H1 (cell line): ENCODE data around the gene BAIAP2L2. TPM values are rescaled to one million over a fixed set of nuclear protein-coding genes. Genes with fewer than 3 reads are reported as not detected.
A peak's percentile ranks its signal among the peaks of the same experiment; 100 is the strongest.

Source experiments
- CTCF ChIA-PET: fragments of 300-600 bp; sonication (Branson Sonifier 250); formaldehyde crosslinking; loops from one replicate; lab custom pipeline; 2021; ENCODE audit not compliant: partially characterized antibody; lab: Charles Lee
- POLR2A ChIA-PET: fragments of 300-600 bp; sonication (Branson Sonifier 250); formaldehyde crosslinking; loops from one replicate; lab custom pipeline; 2021; ENCODE audit warnings: inconsistent platforms; ENCODE audit not compliant: partially characterized antibody; lab: Charles Lee
- DNase-seq, 2 experiments: peaks; one replicate each; pipeline versions ENCODE4 v3.0.0 to v3.0.0-alpha.2; 2010 to 2022; ENCODE audit warnings: low spot score in 2 of 2, low read depth in 1 of 2, mixed read lengths in 1 of 2
- FAIRE-seq: peaks from 2 replicates; lab custom pipeline; 2011; peaks lifted over from hg19 to GRCh38; lab: Jason Lieb, UNC
- H2AFZ ChIP-seq: 2 replicates; pipeline ENCODE4 v1.8.1; 2012; ENCODE audit warnings: low read length, inconsistent platforms
- H2AK5ac ChIP-seq: 2 replicates; pipeline ENCODE4 v1.6.1; 2013; ENCODE audit warnings: low read depth, low read length
- H2BK120ac ChIP-seq: replicated peaks from 2 replicates; pipeline ENCODE3; 2013; ENCODE audit warnings: low read depth, low read length, inconsistent platforms
- H2BK12ac ChIP-seq: 2 replicates; pipeline ENCODE4 v1.6.1; 2013; ENCODE audit warnings: low read depth, low read length
- H2BK15ac ChIP-seq: 2 replicates; pipeline ENCODE4 v1.6.1; 2013; ENCODE audit warnings: low read length
- H2BK20ac ChIP-seq: 2 replicates; pipeline ENCODE4 v1.6.1; 2013; ENCODE audit warnings: low read length
- H2BK5ac ChIP-seq: 2 replicates; pipeline ENCODE4 v1.6.1; 2013; ENCODE audit warnings: low read depth, low read length
- H3K14ac ChIP-seq: 2 replicates; pipeline ENCODE4 v1.6.1; 2013; ENCODE audit warnings: inconsistent platforms; ENCODE audit not compliant: insufficient read length
- H3K18ac ChIP-seq: 2 replicates; pipeline ENCODE4 v1.6.1; 2013; ENCODE audit warnings: low read length; ENCODE audit errors: extremely low read depth
- H3K23ac ChIP-seq: 2 replicates; pipeline ENCODE4 v1.6.1; 2013; ENCODE audit warnings: inconsistent platforms; ENCODE audit not compliant: insufficient read length
- H3K23me2 ChIP-seq: 2 replicates; pipeline ENCODE4 v1.6.1; 2013; ENCODE audit warnings: low read depth, low read length
- H3K27ac ChIP-seq: 2 replicates; pipeline ENCODE4 v1.6.1; 2011; ENCODE audit warnings: low read depth, low read length, inconsistent platforms
- H3K27me3 ChIP-seq, 4 experiments: replicated peaks in 1 of 4; 1 replicate in 1 of 4; 2 replicates in 3 of 4; pipeline versions ENCODE4 v1.6.1 to v1.8.1; 2011 to 2013; ENCODE audit warnings: low read length in 3 of 4, mild to moderate bottlenecking in 3 of 4, inconsistent platforms in 2 of 4, mixed read lengths in 2 of 4, moderate library complexity in 1 of 4; ENCODE audit not compliant: control insufficient read depth in 3 of 4, insufficient read depth in 3 of 4; ENCODE audit errors: extremely low read depth in 1 of 4
- H3K36me3 ChIP-seq, 4 experiments: 2 replicates each; pipeline versions ENCODE4 v1.6.1 to v1.8.1; 2011 to 2013; ENCODE audit warnings: mild to moderate bottlenecking in 4 of 4, low read length in 3 of 4, moderate library complexity in 2 of 4, control low read depth in 1 of 4, inconsistent platforms in 1 of 4; ENCODE audit not compliant: insufficient read depth in 4 of 4, control insufficient read depth in 2 of 4
- H3K4ac ChIP-seq: replicated peaks from 2 replicates; pipeline ENCODE3; 2013; ENCODE audit warnings: low read length, low read depth, mixed read lengths, inconsistent platforms; ENCODE audit not compliant: insufficient read length
- H3K4me1 ChIP-seq, 4 experiments: replicated peaks in 1 of 4; 1 replicate in 1 of 4; 2 replicates in 3 of 4; pipeline versions ENCODE4 v1.6.1 to v1.8.1; 2011 to 2013; ENCODE audit warnings: low read length in 3 of 4, inconsistent platforms in 2 of 4, mixed read lengths in 1 of 4; ENCODE audit not compliant: insufficient read depth in 4 of 4, control insufficient read depth in 3 of 4
- H3K4me2 ChIP-seq, 2 experiments: 2 replicates each; pipeline versions ENCODE4 v1.6.1 to v1.8.1; 2011 to 2013; ENCODE audit warnings: low read depth in 2 of 2, low read length in 2 of 2, control low read depth in 1 of 2, inconsistent platforms in 1 of 2, mild to moderate bottlenecking in 1 of 2; ENCODE audit not compliant: insufficient read depth in 1 of 2
- H3K4me3 ChIP-seq, 4 experiments: fragments of 200-600, 300-600 bp in 1 of 4; sonication (generic), shearing (Covaris generic), sonication (Bioruptor Twin) in 1 of 4; 2 replicates each; pipeline versions ENCODE4 v1.5.1 to v1.8.1; 2011 to 2016; ENCODE audit warnings: low read length in 4 of 4, low read depth in 3 of 4, control low read depth in 2 of 4, inconsistent platforms in 2 of 4, mild to moderate bottlenecking in 2 of 4, mixed read lengths in 1 of 4, moderate library complexity in 1 of 4; ENCODE audit not compliant: insufficient read depth in 2 of 4; ENCODE audit errors: extremely low read depth in 1 of 4
- H3K56ac ChIP-seq: replicated peaks from 2 replicates; pipeline ENCODE3; 2013; ENCODE audit warnings: low read depth, mild to moderate bottlenecking, mixed read lengths, low read length, inconsistent platforms; ENCODE audit not compliant: insufficient read length
- H3K79me1 ChIP-seq: 2 replicates; pipeline ENCODE4 v1.6.1; 2013; ENCODE audit warnings: low read depth, low read length, control low read depth
- H3K79me2 ChIP-seq, 2 experiments: 2 replicates each; pipeline versions ENCODE4 v1.6.1 to v1.8.1; 2012 to 2013; ENCODE audit warnings: low read length in 2 of 2, mild to moderate bottlenecking in 2 of 2, inconsistent platforms in 1 of 2; ENCODE audit not compliant: insufficient read depth in 2 of 2, control insufficient read depth in 1 of 2
- H3K9ac ChIP-seq, 4 experiments: replicated peaks in 1 of 4; 1 replicate in 1 of 4; 2 replicates in 3 of 4; pipeline versions ENCODE4 v1.6.1 to v1.8.1; 2011 to 2013; ENCODE audit warnings: low read depth in 3 of 4, low read length in 3 of 4, control low read depth in 2 of 4, mild to moderate bottlenecking in 2 of 4, moderate library complexity in 2 of 4, inconsistent platforms in 1 of 4; ENCODE audit errors: extremely low read depth in 1 of 4
- H3K9me3 ChIP-seq, 2 experiments: 2 replicates each; pipeline versions ENCODE4 v1.6.1 to v1.8.1; 2012 to 2013; ENCODE audit warnings: mild to moderate bottlenecking in 2 of 2, moderate library complexity in 2 of 2, control low read depth in 1 of 2, inconsistent platforms in 1 of 2, low read depth in 1 of 2, low read length in 1 of 2, mixed read lengths in 1 of 2; ENCODE audit not compliant: insufficient read depth in 2 of 2
- H4K20me1 ChIP-seq, 2 experiments: replicated peaks in 1 of 2; 2 replicates each; pipeline versions ENCODE3 to v1.8.1; 2011 to 2013; ENCODE audit warnings: inconsistent platforms in 2 of 2, low read length in 2 of 2, mild to moderate bottlenecking in 1 of 2; ENCODE audit not compliant: insufficient read depth in 2 of 2, control insufficient read depth in 1 of 2
- H4K5ac ChIP-seq: 2 replicates; pipeline ENCODE4 v1.6.1; 2013; ENCODE audit warnings: low read length, low read depth, mixed read lengths, inconsistent platforms; ENCODE audit not compliant: insufficient read length
- H4K8ac ChIP-seq: 2 replicates; pipeline ENCODE4 v1.8.0; 2013; ENCODE audit warnings: mild to moderate bottlenecking, moderate library complexity, low read length, inconsistent platforms; ENCODE audit not compliant: insufficient read depth; ENCODE audit errors: extremely low read depth
- H4K91ac ChIP-seq: replicated peaks from 2 replicates; pipeline ENCODE3; 2013; ENCODE audit warnings: low read length, mixed read lengths, inconsistent platforms; ENCODE audit not compliant: insufficient read length
- ATF2 ChIP-seq: IDR thresholded peaks from 2 replicates; pipeline ENCODE4 v1.6.1; 2012; ENCODE audit warnings: low read length, inconsistent platforms
- BACH1 ChIP-seq: IDR thresholded peaks from 2 replicates; pipeline ENCODE4 v1.6.1; 2012; ENCODE audit warnings: low read length, improper control_type of control experiment
- BRCA1 ChIP-seq: IDR thresholded peaks from 2 replicates; pipeline ENCODE4 v1.6.1; 2012; ENCODE audit warnings: low read depth, low read length, improper control_type of control experiment
- CBX5 ChIP-seq: fragments of 300-800, 300-1000 bp; sonication (generic); IDR thresholded peaks from 2 replicates; pipeline ENCODE4 v1.7.1; 2016; ENCODE audit warnings: antibody characterized with exemption, low read length, low read depth
- GTF2F1 ChIP-seq: IDR thresholded peaks from 2 replicates; pipeline ENCODE4 v1.6.1; 2012; ENCODE audit warnings: low read depth, low read length, improper control_type of control experiment, borderline replicate concordance
- POU5F1 ChIP-seq: IDR thresholded peaks from 2 replicates; pipeline ENCODE4 v1.6.1; 2011; ENCODE audit warnings: low read depth, mild to moderate bottlenecking, low read length, moderate library complexity
- RFX5 ChIP-seq: IDR thresholded peaks from 2 replicates; pipeline ENCODE4 v1.6.1; 2011; ENCODE audit warnings: low read depth, low read length, improper control_type of control experiment, borderline replicate concordance
- SIN3A ChIP-seq, 2 experiments: IDR thresholded peaks in 1 of 2; conservative IDR thresholded peaks in 1 of 2; 2 replicates each; pipeline ENCODE4 v1.6.1; 2011 to 2012; ENCODE audit warnings: low read length in 2 of 2, improper control_type of control experiment in 1 of 2, low read depth in 1 of 2, mild to moderate bottlenecking in 1 of 2
- TCF12 ChIP-seq: IDR thresholded peaks from 2 replicates; pipeline ENCODE4 v1.6.1; 2011; ENCODE audit warnings: low read depth, mild to moderate bottlenecking, low read length
- WGBS, 2 experiments: shearing (Covaris generic) in 1 of 2; methylation state at CpG; one replicate each; pipeline versions ENCODE4 v1.1.6 to v1.1.7; 2013 to 2015; ENCODE audit warnings: low lambda C conversion rate in 2 of 2, mixed read lengths in 2 of 2, inconsistent platforms in 1 of 2, low coverage in 1 of 2, missing lambda C conversion rate in 1 of 2; ENCODE audit not compliant: insufficient replicate concordance in 2 of 2, insufficient coverage in 1 of 2, insufficient read length in 1 of 2; ENCODE audit errors: extremely low coverage in 1 of 2, missing lambda C conversion rate in 1 of 2; 5-methylcytosine and 5-hydroxymethylcytosine counted together
- polyA plus RNA-seq, 7 experiments: library from polyadenylated mRNA; depleted of rRNA in 3 of 7; stranded (reverse) in 5 of 7; unstranded in 2 of 7; fragments of >200 nt in 5 of 7; fragments of 200-250 nt in 2 of 7; gene quantifications; 1 replicate in 5 of 7; 2 replicates in 1 of 7; 4 replicates in 1 of 7; pipeline versions ENCODE4 v1.2.1 to v1.2.3, GENCODE V29; 2011 to 2013; ENCODE audit warnings: missing spikeins in 2 of 7, mixed read lengths in 2 of 7
- total RNA-seq: library from RNA; stranded (reverse); fragmentation: NEBNext Ultra II Directional; extraction: Animal tissue kit (Norgen Biotek cat#: 25700); gene quantifications from 2 replicates; pipeline ENCODE4 v1.2.1, GENCODE V29; 2021

BAIAP2L2 gene
- total and polyA plus RNA-seq, 2 of the 8 experiments (the other 6 are each of a cell fraction or from before 2014, with no cell fraction given): 5.4 to 10.0 TPM

- WGBS, 2 experiments: 75% methylated on average over 9 of the region's 9 CpGs; no CpG with 5 or more reads in 1 of the 2 experiments
- no peaks in the 10 kb centered on the region; the same call in 1 of the 2 replicates for H3K23me2 ChIP-seq
- no peak overlapping the region for H3K4me2 ChIP-seq
- ChIA-PET POLR2A (interaction anchor here (0.7 kb wide), 1 partner anchor 14 kb away, joined by 4 read pairs; no protein-coding TSS in a partner anchor), CTCF (interaction anchor here (1.1 to 2.6 kb wide), 3 partner anchors 17 to 31 kb away, joined by 3 to 12 read pairs (median 5); no protein-coding TSS in a partner anchor)
- H2BK120ac ChIP-seq: peak overlapping the region; percentile 38
- no peaks in the 10 kb centered on the region for H3K79me2 ChIP-seq
- 0 out of 2 replicates have a peak overlapping the region, but pooled peaks have one; percentile 97 for H2BK20ac ChIP-seq
- no peak overlapping the region for H3K27ac ChIP-seq
- peak overlapping the region; percentile 97; the same call in 1 of the 2 replicates for H2BK12ac ChIP-seq
- FAIRE-seq: no peak
- H2BK15ac ChIP-seq: peak overlapping the region; percentile 19; the same call in 1 of the 2 replicates
- H3K4me1 ChIP-seq: peaks cover 0 to 30% (median 22%) of the 10 kb centered on the region in 4 experiments; a peak in 6 of 7 replicates
- H3K36me3 ChIP-seq: no peaks in the 10 kb centered on the region
- no peak overlapping the region; the same call in none of the 2 replicates for H2AK5ac ChIP-seq
- no peaks in the 10 kb centered on the region for H4K20me1 ChIP-seq
- no peak overlapping the region for H4K8ac ChIP-seq
- no peak overlapping the region for H3K4me3 ChIP-seq
- H4K91ac ChIP-seq: peak overlapping the region; percentile 22
- H3K4ac ChIP-seq: peak overlapping the region; percentile 41
- H3K18ac ChIP-seq: peak overlapping the region; percentile 89; the same call in 1 of the 2 replicates
- H3K9ac ChIP-seq: no peak overlapping the region
- H3K27me3 ChIP-seq: peaks cover 0 to 4% (median under 1%) of the 10 kb centered on the region in 4 experiments; a peak in 1 of 7 replicates
- TF ChIP-seq GTF2F1 (no peak), BRCA1 (no peak), ATF2 (no peak), BACH1 (no peak), SIN3A (conservative IDR thresholded peaks at IDR 0.05 in 1 of 2, IDR thresholded peaks at IDR 0.05 in 1 of 2; ENCODE audit: low read depth in 1 of 2, low read length in 2 of 2) (no peak), RFX5 (no peak), CBX5 (no peak), TCF12 (no peak), POU5F1 (no peak)
- H4K5ac ChIP-seq: no peak overlapping the region
- H3K9me3 ChIP-seq: no peaks in the 10 kb centered on the region
- no peaks in the 10 kb centered on the region for H3K79me1 ChIP-seq
- H3K14ac ChIP-seq: no peak overlapping the region
- H3K56ac ChIP-seq: no peak overlapping the region
- no peak overlapping the region for H2AFZ ChIP-seq
- no peak for DNase-seq
- H3K23ac ChIP-seq: no peak overlapping the region
- H2BK5ac ChIP-seq: peak overlapping the region; percentile 85; the same call in 1 of the 2 replicates
These were observed 75.0 kb downstream of the BAIAP2L2 start for GRCh38 chr22:38035530-38035885.
